Lower lobe of right lung (tissue), 2 donors: ENCODE data around the gene OR6M1. TPM values are rescaled to one million over a fixed set of nuclear protein-coding genes. Genes with fewer than 3 reads are reported as not detected.
A peak's percentile ranks its signal among the peaks of the same experiment; 100 is the strongest.

ENCODE experiments used
- ATAC-seq, 2 donors: fragments of 200-7000 bp; cut with Tn5 transposase; one replicate each; pipeline ENCODE4 v1.9.1; 2020 to 2022; ENCODE audit warnings: mild to moderate bottlenecking in 2 of 2, moderate library complexity in 2 of 2
- DNase-seq: peaks from one replicate; pipeline ENCODE4 v3.0.0-alpha.2; 2020
- H3K27ac ChIP-seq: fragments of 200-600 bp; one replicate; pipeline ENCODE4 v1.8.0; 2022
- H3K27me3 ChIP-seq: fragments of 200-600 bp; one replicate; pipeline ENCODE4 v1.8.0; 2022; ENCODE audit warnings: low read depth
- H3K36me3 ChIP-seq: fragments of 200-600 bp; one replicate; pipeline ENCODE4 v1.8.0; 2022; ENCODE audit warnings: mild to moderate bottlenecking
- H3K4me1 ChIP-seq: fragments of 200-600 bp; one replicate; pipeline ENCODE4 v1.8.0; 2022
- H3K4me3 ChIP-seq: fragments of 200-600 bp; one replicate; pipeline ENCODE4 v1.8.0; 2022; ENCODE audit warnings: mild to moderate bottlenecking
- H3K9me3 ChIP-seq: fragments of 200-600 bp; one replicate; pipeline ENCODE4 v1.8.0; 2022
- CTCF ChIP-seq: fragments of 200-600 bp; IDR thresholded peaks from one replicate; pipeline ENCODE4 v1.8.0; 2022; ENCODE audit warnings: antibody characterized with exemption, mild to moderate bottlenecking
- intact Hi-C: fragments of 100-400 bp; cut with DNase I; formaldehyde crosslinking; loops from one replicate; pipeline ENCODE4 v1.11.0; 2022
- total RNA-seq: library from RNA; stranded (reverse); fragmentation: NEBNext Ultra II Directional; extraction: Animal tissue kit (Norgen Biotek cat#: 25700); gene quantifications from one replicate; pipeline ENCODE4 v1.2.1, GENCODE V29; 2021
- donor health status: DM: no; HTN: yes; CAD: no; lungs with severe emphysema.

Gene OR6M1
- total RNA-seq, 1 donor from 2014 or later, result not detected

DNA sequence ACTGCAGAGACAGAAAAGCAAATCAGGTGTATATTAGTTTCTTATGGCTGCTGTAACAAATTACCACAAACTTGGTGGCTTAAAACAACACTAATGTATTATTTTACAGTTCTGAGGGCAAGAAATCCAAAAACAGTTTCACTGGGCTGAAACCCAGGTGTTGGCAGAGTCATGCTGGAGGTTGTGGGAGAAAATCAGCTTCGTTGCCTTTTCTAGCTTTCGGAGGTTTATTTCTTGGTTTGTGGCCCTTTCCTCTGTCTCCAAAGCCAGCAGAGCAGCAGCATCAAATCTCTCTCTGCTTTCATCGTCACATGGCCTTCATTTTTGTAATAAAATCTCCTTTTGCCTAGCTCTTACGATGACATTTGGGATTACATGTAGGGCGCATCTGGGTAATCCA lies 33.0 kb upstream of the OR6M1 start:
- ATAC-seq, result no peak
- Histone ChIP-seq H3K4me3 (no peak overlapping the region), H3K27me3 (no peaks in the 10 kb centered on the region), H3K27ac (no peak overlapping the region), H3K4me1 (no peaks in the 10 kb centered on the region), H3K36me3 (no peaks in the 10 kb centered on the region), H3K9me3 (no peaks in the 10 kb centered on the region)
- intact Hi-C loops, result no loop called here
- DNase-seq, result no peak
- TF ChIP-seq CTCF, result no peak

DNA sequence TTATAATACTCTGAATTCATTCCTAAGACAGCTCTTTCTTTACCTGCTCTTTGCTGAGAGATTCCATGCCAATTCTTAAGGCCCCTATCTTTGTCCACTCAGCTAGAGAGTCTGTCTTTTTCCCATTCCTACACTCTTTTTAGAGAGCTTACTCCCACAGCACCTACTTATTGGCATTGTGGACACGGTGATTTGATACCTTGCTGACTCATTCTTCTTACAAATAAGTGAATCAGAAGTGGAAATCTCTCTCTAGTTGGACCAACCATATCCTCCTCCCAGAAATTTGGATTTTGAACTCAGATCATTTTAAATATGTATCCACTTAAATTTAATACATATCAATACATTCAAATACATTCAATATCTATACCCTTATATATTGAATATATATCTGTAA lies 32.5 kb upstream of the OR6M1 start:
- TF ChIP-seq CTCF, result no peak

GRCh38 chr11:123838199-123838598 lies 32.0 kb upstream of the OR6M1 start:
- Histone ChIP-seq H3K4me1 (no peaks in the 10 kb centered on the region), H3K27ac (no peak overlapping the region), H3K9me3 (no peaks in the 10 kb centered on the region), H3K4me3 (no peak overlapping the region), H3K36me3 (no peaks in the 10 kb centered on the region), H3K27me3 (no peaks in the 10 kb centered on the region)
- DNase-seq (no peak), ATAC-seq (no peak)
- TF ChIP-seq CTCF, result no peak
- intact Hi-C loops, result no loop called here

More for the DNA sequence above, 32.5 kb upstream of the OR6M1 start:
- no peak for DNase-seq
- H3K27ac ChIP-seq, result no peak overlapping the region
- H3K4me3 ChIP-seq, result no peak overlapping the region
- intact Hi-C loops, result no loop called here
- no peaks in the 10 kb centered on the region for H3K27me3 ChIP-seq
- no peaks in the 10 kb centered on the region for H3K4me1 ChIP-seq
- H3K9me3 ChIP-seq, result no peaks in the 10 kb centered on the region
- ATAC-seq, result no peak
- no peaks in the 10 kb centered on the region for H3K36me3 ChIP-seq

- Histone ChIP-seq H3K27ac (no peak overlapping the region), H3K36me3 (no peaks in the 10 kb centered on the region), H3K9me3 (no peaks in the 10 kb centered on the region), H3K4me3 (no peak overlapping the region), H3K27me3 (no peaks in the 10 kb centered on the region), H3K4me1 (no peaks in the 10 kb centered on the region)
- DNase-seq, result no peak
- intact Hi-C loops, result no loop called here
- TF ChIP-seq CTCF, result no peak
- ATAC-seq, result no peak
Observed at GRCh38 chr11:123833095-123833494, 26.9 kb upstream of the OR6M1 start.

DNA sequence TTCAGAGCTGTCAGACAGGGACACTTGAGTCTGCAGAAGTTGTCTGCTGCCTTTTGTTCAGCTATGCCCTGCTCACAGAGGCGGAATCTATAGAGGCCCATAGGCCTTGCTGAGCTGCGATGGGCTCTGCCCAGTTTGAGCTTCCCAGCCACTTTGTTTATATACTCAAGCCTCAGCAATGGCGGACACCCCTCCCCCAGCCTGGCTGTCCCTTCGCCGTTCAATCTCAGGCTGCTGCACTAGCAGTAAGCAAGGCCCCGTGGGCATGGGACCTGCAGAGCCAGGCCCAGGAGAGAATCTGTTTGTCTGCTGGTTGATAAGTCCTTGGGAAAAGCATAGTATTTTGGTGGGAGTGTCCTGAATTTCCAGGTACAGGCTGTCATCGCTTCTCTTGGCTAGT lies 23.6 kb upstream of the OR6M1 start:
- ATAC-seq, result no peak
- Histone ChIP-seq H3K4me3 (no peak overlapping the region), H3K4me1 (no peaks in the 10 kb centered on the region), H3K9me3 (no peaks in the 10 kb centered on the region), H3K27me3 (no peaks in the 10 kb centered on the region), H3K36me3 (no peaks in the 10 kb centered on the region), H3K27ac (no peak overlapping the region)
- TF ChIP-seq CTCF, result no peak
- intact Hi-C loops, result no loop called here
- no peak for DNase-seq

DNA sequence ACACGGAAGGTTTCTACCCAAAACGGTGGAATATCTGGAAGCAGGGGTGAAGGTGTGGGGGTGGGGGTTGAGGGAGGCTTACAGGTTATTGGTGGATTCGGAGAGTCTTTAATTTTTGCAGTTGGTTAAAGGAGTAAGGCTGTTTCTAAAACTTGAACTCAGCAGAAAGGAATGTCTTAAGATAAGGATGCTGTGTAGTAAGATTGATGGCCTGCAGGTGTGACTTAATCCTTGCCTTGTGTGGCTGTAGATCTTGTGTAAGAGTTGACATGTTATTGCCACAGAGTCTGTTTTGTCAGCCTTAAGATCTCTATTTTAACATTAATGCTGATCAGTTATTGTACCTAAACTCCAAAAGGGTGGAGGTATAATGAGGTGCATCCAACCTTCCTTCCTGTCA lies 16.4 kb upstream of the OR6M1 start:
- intact Hi-C loops, result no loop called here
- no peak overlapping the region for H3K4me3 ChIP-seq
- no peaks in the 10 kb centered on the region for H3K9me3 ChIP-seq
- H3K36me3 ChIP-seq, result no peaks in the 10 kb centered on the region
- no peak for TF ChIP-seq CTCF
- peak; percentile 38 to 70 for ATAC-seq
- H3K4me1 ChIP-seq, result no peaks in the 10 kb centered on the region
- H3K27ac ChIP-seq, result no peak overlapping the region
- no peak for DNase-seq
- H3K27me3 ChIP-seq, result no peaks in the 10 kb centered on the region
